Left ventricle myocardium inferior (tissue), 1 donor: ENCODE measurements around the gene EXOSC2. TPM values are rescaled to one million over a fixed set of nuclear protein-coding genes. Genes with fewer than 3 reads are reported as not detected.

Source experiments
- DNase-seq: peaks from one replicate; pipeline ENCODE4 v3.0.0-alpha.2; 2020
- H3K27ac ChIP-seq: fragments of 200-600 bp; replicated peaks from 2 replicates; pipeline ENCODE4 v1.8.0; 2021
- H3K27me3 ChIP-seq: fragments of 200-600 bp; 2 replicates; pipeline ENCODE4 v1.8.0; 2021; ENCODE audit warnings: low read depth
- H3K36me3 ChIP-seq: fragments of 200-600 bp; 2 replicates; pipeline ENCODE4 v1.8.0; 2021
- H3K4me1 ChIP-seq: fragments of 200-600 bp; 2 replicates; pipeline ENCODE4 v1.8.0; 2021
- H3K4me3 ChIP-seq: fragments of 200-600 bp; 2 replicates; pipeline ENCODE4 v1.8.0; 2021; ENCODE audit warnings: mild to moderate bottlenecking, moderate library complexity
- H3K9me3 ChIP-seq: fragments of 200-600 bp; replicated peaks from 2 replicates; pipeline ENCODE4 v1.8.0; 2021
- intact Hi-C: fragments of 100-400 bp; cut with micrococcal nuclease; formaldehyde crosslinking; loops from one replicate; pipeline ENCODE4 v1.11.0; 2022
- total RNA-seq: library from RNA; stranded (reverse); fragmentation: NEBNext Ultra II Directional; extraction: Animal tissue kit (Norgen Biotek cat#: 25700); gene quantifications from one replicate; pipeline ENCODE4 v1.2.1, GENCODE V29; 2021
- TF ChIP-seq, protein P1 (sequence below): fragments of 200-600 bp; IDR thresholded peaks from 2 replicates; pipeline ENCODE4 v1.8.0; 2021; ENCODE audit warnings: antibody characterized with exemption, mild to moderate bottlenecking, borderline replicate concordance
- donor health status: DM: no; HTN: yes; CAD: no; lungs with severe emphysema.

EXOSC2 gene
- total RNA-seq, 1 donor from 2014 or later = 12.0 TPM

DNA sequence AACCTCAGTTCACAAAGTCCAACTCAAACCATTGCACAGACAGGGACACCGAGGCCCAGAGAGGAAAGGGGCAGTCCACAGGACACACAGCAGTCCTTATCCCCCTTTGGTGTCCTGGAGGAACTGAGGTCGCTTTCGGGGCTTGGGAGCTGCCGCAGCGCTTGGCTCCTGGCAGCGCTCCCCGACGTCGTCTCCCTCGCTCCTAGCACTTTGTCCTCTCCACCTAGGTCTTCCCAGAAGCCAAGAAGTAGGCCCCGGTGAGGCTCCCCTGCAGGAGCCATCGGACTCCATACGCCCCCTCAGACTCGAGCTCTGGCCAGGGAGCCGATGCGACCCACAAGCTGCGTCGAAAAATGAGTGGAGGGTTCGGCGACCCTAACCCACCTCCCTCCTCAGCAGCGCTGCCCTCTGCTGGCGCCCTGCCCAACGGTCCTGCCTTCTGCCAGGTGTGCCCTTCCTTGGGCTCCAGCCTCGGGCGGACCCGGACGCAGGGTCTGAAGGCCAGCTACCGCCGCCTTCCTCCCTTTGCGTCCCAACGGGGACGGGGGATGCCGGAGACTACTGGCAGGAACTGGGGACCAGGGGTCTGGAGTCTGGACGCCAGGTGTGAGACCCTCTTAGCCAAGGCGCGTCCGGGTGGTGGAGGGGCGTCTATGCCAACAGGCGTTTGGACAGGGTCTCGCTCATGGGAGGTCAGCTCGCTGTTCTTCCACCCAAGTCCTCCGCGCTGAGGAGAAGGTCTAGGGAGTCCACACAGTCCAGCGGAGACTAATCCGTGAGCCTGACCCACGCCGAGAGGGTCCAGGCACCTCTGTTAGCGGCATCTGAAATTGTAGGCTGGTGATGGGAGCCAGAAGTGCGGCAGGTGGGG is 31.2 kb upstream of the EXOSC2 start:
- intact Hi-C loops = no loop called here
- TF ChIP-seq, protein P1, sequence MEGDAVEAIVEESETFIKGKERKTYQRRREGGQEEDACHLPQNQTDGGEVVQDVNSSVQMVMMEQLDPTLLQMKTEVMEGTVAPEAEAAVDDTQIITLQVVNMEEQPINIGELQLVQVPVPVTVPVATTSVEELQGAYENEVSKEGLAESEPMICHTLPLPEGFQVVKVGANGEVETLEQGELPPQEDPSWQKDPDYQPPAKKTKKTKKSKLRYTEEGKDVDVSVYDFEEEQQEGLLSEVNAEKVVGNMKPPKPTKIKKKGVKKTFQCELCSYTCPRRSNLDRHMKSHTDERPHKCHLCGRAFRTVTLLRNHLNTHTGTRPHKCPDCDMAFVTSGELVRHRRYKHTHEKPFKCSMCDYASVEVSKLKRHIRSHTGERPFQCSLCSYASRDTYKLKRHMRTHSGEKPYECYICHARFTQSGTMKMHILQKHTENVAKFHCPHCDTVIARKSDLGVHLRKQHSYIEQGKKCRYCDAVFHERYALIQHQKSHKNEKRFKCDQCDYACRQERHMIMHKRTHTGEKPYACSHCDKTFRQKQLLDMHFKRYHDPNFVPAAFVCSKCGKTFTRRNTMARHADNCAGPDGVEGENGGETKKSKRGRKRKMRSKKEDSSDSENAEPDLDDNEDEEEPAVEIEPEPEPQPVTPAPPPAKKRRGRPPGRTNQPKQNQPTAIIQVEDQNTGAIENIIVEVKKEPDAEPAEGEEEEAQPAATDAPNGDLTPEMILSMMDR = no peak

DNA sequence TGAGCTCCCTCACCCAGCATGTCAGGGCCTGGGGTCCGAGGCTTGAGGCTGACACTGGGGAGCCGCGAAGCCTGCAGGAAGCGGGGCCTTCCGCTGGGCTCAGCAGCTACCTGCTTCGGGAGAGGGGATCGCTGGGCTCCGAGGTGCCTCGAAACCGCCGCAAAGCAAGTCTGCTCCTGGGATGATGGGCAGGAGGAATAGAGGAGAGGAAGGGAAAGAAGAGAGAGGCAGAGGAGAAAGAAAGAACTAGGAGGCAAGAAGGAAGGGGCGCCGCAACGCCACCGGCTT is 30.7 kb upstream of the EXOSC2 start:
- no peaks in the 10 kb centered on the region for H3K9me3 ChIP-seq
- no peaks in the 10 kb centered on the region for H3K36me3 ChIP-seq
- H3K27ac ChIP-seq = no peak overlapping the region
- H3K4me1 ChIP-seq = peaks cover 72% of the 10 kb centered on the region
- intact Hi-C loops = no loop called here
- TF ChIP-seq, protein P1 = no peak
- no peak for DNase-seq
- H3K4me3 ChIP-seq = peak overlapping the region; percentile 43
- peaks cover 100% of the 10 kb centered on the region for H3K27me3 ChIP-seq

More for the DNA sequence above, 31.2 kb upstream of the EXOSC2 start:
- Histone ChIP-seq H3K4me1 (peaks cover 72% of the 10 kb centered on the region), H3K36me3 (no peaks in the 10 kb centered on the region), H3K9me3 (no peaks in the 10 kb centered on the region), H3K27me3 (peaks cover 100% of the 10 kb centered on the region), H3K4me3 (peak overlapping the region; percentile 43), H3K27ac (no peak overlapping the region)
- DNase-seq = no peak

DNA sequence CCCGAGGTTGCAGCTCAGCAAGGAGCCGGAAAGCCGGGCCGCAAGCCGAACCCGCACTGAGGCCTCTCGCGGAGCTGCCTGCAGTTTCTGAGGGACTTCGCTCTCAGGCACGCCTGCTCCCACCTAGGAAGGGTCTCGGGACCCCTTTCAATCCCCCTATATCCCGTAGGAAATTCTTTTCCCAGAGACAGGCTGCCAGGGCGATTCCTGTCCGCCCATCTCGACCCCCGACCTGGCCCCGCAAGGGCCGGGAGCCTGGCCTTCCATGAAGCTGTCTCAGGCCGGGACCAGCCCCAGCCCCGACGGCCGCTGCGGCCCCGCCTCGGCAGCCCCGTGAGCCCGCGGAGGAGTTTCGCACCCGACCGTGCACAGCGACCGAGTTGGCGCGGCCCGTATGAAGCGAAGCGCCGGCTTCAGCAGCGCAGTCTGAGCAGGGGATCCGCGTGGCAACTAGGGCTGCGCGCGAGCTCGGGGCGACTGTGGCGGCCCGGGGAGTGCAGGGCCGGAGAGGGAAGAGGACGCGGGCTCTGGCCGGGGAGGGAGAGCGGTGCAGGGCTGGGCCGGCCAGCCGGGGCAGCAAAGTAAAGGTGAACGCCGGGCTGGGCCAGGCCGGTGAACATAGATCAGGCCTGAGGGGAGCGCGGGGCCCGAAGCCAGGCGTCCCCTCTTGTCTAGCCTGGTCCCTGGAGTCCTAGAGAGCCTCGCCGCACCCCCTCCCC is 30.2 kb upstream of the EXOSC2 start:
- Histone ChIP-seq H3K9me3 (no peaks in the 10 kb centered on the region), H3K4me1 (peaks cover 72% of the 10 kb centered on the region), H3K4me3 (peak overlapping the region; percentile 43), H3K27me3 (peaks cover 100% of the 10 kb centered on the region), H3K36me3 (no peaks in the 10 kb centered on the region), H3K27ac (no peak overlapping the region)
- TF ChIP-seq, protein P1 = no peak
- intact Hi-C loops = no loop called here
- DNase-seq = no peak

DNA sequence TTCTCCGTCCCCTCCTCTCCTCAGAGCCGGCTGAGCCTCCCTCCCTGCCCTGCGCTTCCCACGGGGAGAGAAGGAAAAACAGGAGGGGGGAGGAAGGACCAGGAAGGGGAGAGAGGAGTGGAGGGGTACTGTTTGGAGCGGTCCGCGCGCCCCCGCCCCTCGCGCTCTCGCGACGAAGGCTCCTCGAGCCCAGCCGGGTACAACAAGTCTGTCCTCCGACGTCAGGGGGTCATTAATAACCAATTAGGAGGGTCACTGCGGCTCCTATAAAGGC is 29.7 kb upstream of the EXOSC2 start:
- Histone ChIP-seq H3K4me1 (peaks cover 72% of the 10 kb centered on the region), H3K27me3 (peaks cover 100% of the 10 kb centered on the region), H3K27ac (no peak overlapping the region), H3K4me3 (peak overlapping the region; percentile 43), H3K9me3 (no peaks in the 10 kb centered on the region), H3K36me3 (no peaks in the 10 kb centered on the region)
- DNase-seq = no peak
- intact Hi-C loops = no loop called here
- TF ChIP-seq, protein P1 = no peak

DNA sequence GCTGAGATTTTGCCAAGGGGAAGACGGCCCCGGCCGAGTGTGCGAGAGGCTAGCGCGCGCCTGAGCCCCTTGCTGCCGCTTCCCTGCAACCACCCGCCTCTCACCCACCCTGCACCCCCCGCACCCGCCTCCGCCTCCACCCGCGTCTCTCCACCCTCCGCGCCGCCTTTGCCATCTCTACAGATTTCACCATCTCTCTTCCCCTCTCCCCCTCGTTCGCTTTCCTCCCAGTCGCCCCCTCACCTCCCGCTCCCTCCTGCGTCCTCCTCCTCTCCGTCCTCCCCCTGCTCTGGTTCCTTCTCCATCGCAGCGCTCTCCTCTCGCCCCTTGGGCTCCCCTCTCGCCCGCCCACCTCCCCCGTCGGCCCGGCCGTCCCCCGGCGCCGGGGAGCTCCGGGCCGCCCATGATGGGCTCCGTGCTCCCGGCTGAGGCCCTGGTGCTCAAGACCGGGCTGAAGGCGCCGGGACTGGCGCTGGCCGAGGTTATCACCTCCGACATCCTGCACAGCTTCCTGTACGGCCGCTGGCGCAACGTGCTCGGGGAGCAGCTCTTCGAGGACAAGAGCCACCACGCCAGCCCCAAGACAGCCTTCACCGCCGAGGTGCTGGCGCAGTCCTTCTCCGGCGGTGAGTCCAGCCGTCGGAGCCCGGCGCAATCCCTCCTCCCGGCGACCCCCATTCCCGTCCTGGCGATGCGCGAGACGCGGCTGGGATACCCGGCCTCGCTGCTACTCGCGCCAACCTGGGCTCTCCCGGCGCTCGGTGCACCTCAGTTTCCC is 29.1 kb upstream of the EXOSC2 start, which contains the start of gene PRDM12:
Gene PRDM12, plus strand, starts transcription at position 344 of the 778 bp plus-strand sequence. Its CDS starts 60 bp downstream, at position 404.
- Histone ChIP-seq H3K27me3 (peaks cover 98% of the 10 kb centered on the region), H3K4me3 (peak within 1 kb of the TSS; percentile 43), H3K9me3 (no peaks in the 10 kb centered on the region), H3K27ac (no peak within 1 kb of the TSS), H3K36me3 (no peaks in the 10 kb centered on the region), H3K4me1 (peaks cover 72% of the 10 kb centered on the region)
- intact Hi-C loops = no loop called here
- TF ChIP-seq, protein P1 = no peak
- no peak for DNase-seq
